ENCODE measurements around the gene ACKR3. TPM values are rescaled to one million over a fixed set of nuclear protein-coding genes. Genes with fewer than 3 reads are reported as not detected.

ACKR3 gene
- total and polyA plus RNA-seq, 10 of the 15 experiments (the other 5 are each of a cell fraction or from before 2014, with no cell fraction given): 3.0 to 154 (median 6.4) TPM

DNA sequence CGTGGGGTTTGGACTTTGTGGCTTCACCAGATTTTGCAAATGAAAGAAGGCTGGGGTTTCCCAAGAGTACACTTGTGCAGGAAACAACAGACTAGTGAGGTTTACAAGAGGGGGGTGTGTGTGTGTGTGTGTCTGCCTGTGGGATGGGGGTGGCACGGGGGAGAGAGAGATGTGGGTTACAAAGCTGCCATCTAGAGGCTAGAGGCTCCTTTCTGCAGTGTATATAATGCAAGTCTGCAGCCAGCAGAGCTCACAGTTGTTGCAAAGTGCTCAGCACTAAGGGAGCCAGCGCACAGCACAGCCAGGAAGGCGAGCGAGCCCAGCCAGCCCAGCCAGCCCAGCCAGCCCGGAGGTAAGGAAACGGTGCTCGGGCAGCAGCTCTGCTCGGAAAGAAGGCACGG, at the start of gene ACKR3 (continued):
- TF ChIP-seq, protein P1, sequence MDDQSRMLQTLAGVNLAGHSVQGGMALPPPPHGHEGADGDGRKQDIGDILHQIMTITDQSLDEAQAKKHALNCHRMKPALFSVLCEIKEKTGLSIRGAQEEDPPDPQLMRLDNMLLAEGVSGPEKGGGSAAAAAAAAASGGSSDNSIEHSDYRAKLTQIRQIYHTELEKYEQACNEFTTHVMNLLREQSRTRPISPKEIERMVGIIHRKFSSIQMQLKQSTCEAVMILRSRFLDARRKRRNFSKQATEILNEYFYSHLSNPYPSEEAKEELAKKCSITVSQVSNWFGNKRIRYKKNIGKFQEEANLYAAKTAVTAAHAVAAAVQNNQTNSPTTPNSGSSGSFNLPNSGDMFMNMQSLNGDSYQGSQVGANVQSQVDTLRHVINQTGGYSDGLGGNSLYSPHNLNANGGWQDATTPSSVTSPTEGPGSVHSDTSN (IDR thresholded peaks at IDR 0.05; ENCODE audit: insufficient replicate concordance, low read depth, low read length): no peak
- TF ChIP-seq, protein P2, sequence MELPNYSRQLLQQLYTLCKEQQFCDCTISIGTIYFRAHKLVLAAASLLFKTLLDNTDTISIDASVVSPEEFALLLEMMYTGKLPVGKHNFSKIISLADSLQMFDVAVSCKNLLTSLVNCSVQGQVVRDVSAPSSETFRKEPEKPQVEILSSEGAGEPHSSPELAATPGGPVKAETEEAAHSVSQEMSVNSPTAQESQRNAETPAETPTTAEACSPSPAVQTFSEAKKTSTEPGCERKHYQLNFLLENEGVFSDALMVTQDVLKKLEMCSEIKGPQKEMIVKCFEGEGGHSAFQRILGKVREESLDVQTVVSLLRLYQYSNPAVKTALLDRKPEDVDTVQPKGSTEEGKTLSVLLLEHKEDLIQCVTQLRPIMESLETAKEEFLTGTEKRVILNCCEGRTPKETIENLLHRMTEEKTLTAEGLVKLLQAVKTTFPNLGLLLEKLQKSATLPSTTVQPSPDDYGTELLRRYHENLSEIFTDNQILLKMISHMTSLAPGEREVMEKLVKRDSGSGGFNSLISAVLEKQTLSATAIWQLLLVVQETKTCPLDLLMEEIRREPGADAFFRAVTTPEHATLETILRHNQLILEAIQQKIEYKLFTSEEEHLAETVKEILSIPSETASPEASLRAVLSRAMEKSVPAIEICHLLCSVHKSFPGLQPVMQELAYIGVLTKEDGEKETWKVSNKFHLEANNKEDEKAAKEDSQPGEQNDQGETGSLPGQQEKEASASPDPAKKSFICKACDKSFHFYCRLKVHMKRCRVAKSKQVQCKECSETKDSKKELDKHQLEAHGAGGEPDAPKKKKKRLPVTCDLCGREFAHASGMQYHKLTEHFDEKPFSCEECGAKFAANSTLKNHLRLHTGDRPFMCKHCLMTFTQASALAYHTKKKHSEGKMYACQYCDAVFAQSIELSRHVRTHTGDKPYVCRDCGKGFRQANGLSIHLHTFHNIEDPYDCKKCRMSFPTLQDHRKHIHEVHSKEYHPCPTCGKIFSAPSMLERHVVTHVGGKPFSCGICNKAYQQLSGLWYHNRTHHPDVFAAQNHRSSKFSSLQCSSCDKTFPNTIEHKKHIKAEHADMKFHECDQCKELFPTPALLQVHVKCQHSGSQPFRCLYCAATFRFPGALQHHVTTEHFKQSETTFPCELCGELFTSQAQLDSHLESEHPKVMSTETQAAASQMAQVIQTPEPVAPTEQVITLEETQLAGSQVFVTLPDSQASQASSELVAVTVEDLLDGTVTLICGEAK (IDR thresholded peaks at IDR 0.05; ENCODE audit: borderline replicate concordance): no peak
- TF ChIP-seq CREB1 (IDR thresholded peaks at IDR 0.05; ENCODE audit: low read depth) (peak; percentile 44), BCL11A (IDR thresholded peaks at IDR 0.05; ENCODE audit: low read depth, low read length) (peak; percentile 61; the same call in 1 of the 2 replicates), NBN (IDR thresholded peaks at IDR 0.05) (peak; percentile 99), NFIC (IDR thresholded peaks at IDR 0.05; ENCODE audit: low read depth, low read length) (0 out of 2 replicates have a peak, but pooled peaks have one; percentile 71), YBX1 (IDR thresholded peaks at IDR 0.05) (no peak), FOXM1 (IDR thresholded peaks at IDR 0.05; ENCODE audit: low read depth, low read length) (peak; percentile 81; the same call in 1 of the 2 replicates), ZNF24 (IDR thresholded peaks at IDR 0.05) (peak; percentile 82), RAD21 (IDR thresholded peaks at IDR 0.05; ENCODE audit: insufficient read depth, low read depth, low read length) (peak; percentile 88), RUNX3 (IDR thresholded peaks at IDR 0.05; ENCODE audit: low read length) (peak; percentile 93), FOS (IDR thresholded peaks at IDR 0.05; ENCODE audit: borderline replicate concordance, extremely low read depth, insufficient read length) (no peak), RFX5 (IDR thresholded peaks at IDR 0.05; ENCODE audit: low read depth, low read length) (no peak), MEF2B (IDR thresholded peaks at IDR 0.05; ENCODE audit: partially characterized antibody, poor library complexity, severe bottlenecking) (peak; percentile 95), POU2F2 (IDR thresholded peaks at IDR 0.05; ENCODE audit: borderline replicate concordance, low read depth, low read length) (peak; percentile 65), JUNB (IDR thresholded peaks at IDR 0.05) (peak; percentile 32; the same call in 1 of the 2 replicates), CBX5 (IDR thresholded peaks at IDR 0.05; ENCODE audit: low read depth) (no peak), RBBP5 (conservative IDR thresholded peaks at IDR 0.05) (no peak), ZNF207 (IDR thresholded peaks at IDR 0.05; ENCODE audit: borderline replicate concordance) (0 out of 2 replicates have a peak, but pooled peaks have one; percentile 64), HDGF (IDR thresholded peaks at IDR 0.05) (peak; percentile 78)
- TF ChIP-seq, protein P3, sequence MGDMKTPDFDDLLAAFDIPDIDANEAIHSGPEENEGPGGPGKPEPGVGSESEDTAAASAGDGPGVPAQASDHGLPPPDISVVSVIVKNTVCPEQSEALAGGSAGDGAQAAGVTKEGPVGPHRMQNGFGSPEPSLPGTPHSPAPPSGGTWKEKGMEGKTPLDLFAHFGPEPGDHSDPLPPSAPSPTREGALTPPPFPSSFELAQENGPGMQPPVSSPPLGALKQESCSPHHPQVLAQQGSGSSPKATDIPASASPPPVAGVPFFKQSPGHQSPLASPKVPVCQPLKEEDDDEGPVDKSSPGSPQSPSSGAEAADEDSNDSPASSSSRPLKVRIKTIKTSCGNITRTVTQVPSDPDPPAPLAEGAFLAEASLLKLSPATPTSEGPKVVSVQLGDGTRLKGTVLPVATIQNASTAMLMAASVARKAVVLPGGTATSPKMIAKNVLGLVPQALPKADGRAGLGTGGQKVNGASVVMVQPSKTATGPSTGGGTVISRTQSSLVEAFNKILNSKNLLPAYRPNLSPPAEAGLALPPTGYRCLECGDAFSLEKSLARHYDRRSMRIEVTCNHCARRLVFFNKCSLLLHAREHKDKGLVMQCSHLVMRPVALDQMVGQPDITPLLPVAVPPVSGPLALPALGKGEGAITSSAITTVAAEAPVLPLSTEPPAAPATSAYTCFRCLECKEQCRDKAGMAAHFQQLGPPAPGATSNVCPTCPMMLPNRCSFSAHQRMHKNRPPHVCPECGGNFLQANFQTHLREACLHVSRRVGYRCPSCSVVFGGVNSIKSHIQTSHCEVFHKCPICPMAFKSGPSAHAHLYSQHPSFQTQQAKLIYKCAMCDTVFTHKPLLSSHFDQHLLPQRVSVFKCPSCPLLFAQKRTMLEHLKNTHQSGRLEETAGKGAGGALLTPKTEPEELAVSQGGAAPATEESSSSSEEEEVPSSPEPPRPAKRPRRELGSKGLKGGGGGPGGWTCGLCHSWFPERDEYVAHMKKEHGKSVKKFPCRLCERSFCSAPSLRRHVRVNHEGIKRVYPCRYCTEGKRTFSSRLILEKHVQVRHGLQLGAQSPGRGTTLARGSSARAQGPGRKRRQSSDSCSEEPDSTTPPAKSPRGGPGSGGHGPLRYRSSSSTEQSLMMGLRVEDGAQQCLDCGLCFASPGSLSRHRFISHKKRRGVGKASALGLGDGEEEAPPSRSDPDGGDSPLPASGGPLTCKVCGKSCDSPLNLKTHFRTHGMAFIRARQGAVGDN (IDR thresholded peaks at IDR 0.05): peak; percentile 79
- TF ChIP-seq, protein P4, sequence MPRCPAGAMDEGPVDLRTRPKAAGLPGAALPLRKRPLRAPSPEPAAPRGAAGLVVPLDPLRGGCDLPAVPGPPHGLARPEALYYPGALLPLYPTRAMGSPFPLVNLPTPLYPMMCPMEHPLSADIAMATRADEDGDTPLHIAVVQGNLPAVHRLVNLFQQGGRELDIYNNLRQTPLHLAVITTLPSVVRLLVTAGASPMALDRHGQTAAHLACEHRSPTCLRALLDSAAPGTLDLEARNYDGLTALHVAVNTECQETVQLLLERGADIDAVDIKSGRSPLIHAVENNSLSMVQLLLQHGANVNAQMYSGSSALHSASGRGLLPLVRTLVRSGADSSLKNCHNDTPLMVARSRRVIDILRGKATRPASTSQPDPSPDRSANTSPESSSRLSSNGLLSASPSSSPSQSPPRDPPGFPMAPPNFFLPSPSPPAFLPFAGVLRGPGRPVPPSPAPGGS (IDR thresholded peaks at IDR 0.05; ENCODE audit: borderline replicate concordance, insufficient read depth, low read depth, low read length, poor library complexity, severe bottlenecking): no peak
